NCI-H524 (cell line): ENCODE measurements around the gene TWNK.

ENCODE experiments used
- DNase-seq, 2 experiments: peaks; one replicate each; lab custom pipeline; 2025; lab: John Stamatoyannopoulos, UW

TWNK gene

DNA sequence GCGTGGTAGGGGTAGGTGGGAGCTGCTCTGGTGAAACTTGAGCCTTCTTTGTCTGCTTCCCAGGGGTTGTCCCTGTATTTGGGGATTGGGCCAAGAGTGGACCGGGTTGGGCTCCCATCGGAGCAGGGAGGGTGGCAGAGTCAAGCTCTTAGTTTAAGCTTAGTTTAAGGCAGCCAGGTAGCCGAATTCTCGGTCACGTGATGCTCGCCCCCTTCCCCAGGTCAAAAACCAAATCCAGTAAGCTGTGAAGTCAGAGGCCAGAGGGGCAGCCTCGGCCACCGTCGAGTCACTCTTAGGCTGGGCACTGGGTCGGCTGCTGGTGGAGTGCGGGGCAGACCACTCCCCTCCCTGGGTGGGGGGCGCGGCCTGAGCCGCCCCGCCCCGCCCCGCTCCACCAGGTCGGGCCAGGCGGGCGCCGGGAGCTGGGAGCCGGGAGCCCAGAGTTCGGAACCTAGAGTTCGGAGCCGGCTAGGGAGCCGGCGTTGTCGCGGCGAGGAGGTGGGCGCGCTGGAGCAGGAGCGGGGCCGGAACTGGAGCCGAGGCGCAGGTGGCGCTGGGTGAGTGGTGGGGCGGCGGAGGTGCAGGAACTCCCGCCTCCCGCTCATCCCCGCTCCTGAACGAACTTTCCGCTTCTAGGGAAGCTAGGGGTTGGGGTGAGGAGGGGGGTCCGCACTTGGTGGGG lies 9.5 kb downstream of the TWNK start:
- no peak for DNase-seq

DNA sequence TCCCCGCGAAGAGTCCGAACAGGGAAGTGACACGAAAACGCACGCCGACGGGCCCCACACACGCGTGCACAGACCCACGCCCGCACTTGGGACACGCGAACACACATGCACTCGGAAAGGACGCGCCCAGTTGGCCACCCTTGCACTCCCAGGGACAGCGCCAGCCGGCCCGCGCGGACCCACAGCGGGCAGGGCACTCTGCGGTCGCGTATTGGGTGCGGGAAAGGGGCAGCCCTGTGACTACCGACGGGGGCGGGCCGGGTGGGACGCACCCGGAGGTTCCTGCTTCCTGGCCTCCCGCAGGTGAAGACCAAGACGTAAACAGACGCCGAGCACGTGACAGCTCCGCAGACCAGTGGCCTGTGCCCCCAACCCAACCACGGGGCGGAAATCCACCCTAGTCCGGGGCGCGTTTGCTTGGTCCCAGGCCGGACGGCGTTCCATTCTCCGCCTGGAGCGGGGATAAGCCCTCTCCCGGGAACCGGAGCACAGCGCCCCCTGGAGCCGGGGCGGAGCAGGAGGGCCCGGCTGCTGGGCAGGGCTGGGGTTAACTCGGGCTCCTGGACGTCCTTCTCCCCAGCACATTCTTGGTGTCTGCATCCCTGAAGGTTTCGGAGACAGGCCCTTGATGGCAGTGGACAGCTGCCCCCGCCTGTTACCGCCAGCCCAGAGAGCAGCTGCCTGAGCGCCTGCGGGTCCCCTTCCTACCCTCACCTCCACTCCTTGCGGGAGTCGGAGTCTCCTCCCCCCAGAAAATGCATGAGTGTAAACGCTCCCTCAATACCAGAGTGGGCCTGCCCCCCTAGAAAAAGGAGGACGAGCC lies 10.2 kb downstream of the TWNK start:
- DNase-seq, result peak in 1 of 2 experiments; percentile 55

DNA sequence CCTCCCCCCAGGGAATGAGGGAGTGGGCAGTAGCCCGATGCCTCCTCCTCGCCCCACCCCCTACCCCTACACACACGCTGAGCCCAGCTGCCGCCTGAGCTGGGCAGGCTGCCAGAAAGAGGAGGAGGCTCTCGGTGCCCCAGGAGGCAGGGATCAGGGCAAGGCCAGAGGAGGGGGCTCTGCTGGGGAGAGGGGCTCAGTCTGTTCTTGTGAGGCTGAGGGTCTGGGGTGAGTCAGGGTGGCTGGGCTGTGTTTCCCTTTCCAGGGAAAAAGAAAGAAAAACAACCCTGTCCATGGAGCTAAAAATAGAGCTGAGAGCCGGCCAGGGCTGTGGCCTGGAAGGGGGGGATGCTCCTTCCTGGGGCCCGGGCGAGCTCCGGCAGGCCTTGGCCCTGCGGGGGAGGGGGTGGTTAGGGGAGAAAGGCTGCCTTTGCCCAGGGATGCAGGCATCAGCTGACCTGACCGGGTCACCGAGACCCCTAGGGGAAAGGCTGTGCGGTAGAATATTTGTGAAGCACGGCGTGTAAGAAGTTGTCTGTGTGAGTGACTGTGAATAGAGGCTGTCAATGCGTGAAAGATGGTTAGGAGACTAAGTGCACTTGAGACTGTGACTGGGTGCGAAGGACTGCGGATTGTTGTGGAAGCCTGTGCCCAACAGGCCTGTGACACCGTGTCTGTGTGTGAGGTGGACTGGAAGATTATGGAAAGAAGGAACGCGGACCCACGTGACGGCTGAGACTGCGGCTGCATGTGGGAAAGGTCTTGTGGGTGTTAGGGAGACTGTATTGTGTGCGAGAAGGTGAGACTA lies 11.0 kb downstream of the TWNK start:
- DNase-seq, result peak; percentile 53 to 83

DNA sequence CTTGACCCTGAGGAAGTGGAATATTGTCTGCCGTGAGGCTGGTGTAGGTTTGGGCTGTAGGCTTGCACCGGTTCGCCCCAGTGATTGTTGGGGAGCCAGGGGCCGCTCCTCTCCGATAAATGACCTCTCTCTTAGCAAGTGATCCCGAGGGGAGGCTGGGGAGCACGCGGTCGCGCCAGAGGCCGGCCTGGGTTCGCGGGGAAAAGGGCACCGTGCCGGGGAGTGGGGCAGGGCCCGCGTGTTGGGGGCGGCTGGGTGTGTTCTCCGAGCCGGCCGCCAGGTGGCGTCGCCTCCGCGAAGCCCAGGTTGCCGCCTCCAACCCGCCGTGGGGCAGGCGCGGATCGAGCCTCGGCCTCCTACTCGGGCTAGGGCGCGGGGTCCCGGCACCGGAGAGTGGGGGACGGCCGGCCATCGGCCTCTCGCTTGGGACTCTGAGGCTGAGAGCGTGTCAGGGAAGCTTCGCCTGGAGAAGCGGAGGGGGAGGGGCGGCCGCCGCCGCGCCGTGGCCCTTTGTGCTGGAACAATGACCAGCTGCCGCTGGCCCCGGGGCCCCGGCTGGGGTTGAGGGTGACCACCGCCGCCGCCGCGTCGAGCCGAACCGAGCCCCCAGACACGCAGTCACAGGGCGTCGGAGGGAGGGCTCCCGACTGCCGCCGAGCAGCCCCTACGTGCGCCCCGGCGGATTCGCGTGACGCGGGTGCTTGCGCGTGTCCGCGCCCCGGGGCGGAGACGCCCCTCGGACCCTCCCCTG lies 11.8 kb downstream of the TWNK start:
- peak in 1 of 2 experiments; percentile 12 for DNase-seq

DNA sequence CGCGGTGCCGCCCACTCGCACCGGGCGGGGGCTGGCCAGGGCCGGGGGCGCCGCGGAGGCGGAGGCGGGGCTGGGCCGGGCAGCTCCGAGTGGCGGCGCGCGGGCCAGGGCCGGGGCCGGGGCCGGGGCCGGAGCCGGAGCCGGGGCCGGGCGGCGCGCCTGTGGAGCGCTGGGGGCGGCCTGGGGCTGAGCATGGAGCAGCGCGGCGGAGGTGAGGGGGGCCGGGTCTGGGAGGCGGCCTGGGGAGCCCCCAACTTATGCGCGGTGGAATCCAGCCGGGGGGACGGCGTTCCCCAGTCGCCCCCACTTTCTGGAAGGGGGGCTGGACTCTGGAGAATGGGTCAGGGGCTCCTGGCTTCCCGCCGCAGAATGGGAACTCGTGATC lies 12.4 kb downstream of the TWNK start, which contains the start of gene LZTS2:
TSS of gene LZTS2 (plus strand) at position 67 of the 385 bp plus-strand sequence. CDS start 2,731 bp downstream, outside the sequence.
- DNase-seq, result no peak

DNA sequence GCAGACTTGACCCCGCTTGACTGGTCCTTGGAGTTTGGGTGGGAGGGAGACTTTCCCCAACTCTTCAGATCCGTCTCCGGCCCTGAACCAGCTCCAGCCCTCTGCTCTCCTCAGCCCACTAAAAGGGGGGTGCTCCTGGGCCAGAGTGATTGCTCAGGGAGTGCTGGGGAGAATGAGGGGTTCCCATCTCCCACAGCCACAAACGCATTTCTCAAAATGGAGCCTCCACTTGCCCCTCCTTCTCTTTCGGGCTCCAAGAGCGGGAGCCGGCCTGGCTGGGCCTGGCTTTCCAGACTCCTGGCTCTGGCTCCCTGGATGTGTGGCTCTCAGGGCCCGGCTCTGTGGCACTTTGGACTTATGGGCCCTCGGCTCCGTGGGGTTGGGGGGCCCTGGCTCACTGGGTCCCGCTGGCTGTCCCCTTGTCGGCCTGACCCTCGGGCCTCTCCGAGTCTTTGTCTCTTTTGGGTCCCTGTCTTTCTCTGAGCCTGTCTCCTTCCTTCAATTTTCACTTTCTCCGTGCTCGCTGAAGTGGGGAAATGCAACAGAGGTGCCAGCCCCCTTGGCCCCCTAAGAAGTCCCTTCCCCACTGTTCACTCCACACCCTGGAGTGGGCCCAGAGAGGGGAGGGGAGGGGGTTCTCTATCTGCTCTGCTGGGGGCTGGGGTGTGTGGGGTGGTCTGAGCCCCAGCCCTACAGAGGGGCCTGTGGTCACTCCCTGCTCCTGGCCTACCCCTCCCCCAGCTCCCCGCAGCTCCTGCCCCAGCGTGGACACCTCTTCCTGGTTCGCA lies 13.0 kb downstream of the TWNK start:
- no peak for DNase-seq

GRCh38 chr10:101000915-101001658 lies 13.7 kb downstream of the TWNK start:
- no peak for DNase-seq

DNA sequence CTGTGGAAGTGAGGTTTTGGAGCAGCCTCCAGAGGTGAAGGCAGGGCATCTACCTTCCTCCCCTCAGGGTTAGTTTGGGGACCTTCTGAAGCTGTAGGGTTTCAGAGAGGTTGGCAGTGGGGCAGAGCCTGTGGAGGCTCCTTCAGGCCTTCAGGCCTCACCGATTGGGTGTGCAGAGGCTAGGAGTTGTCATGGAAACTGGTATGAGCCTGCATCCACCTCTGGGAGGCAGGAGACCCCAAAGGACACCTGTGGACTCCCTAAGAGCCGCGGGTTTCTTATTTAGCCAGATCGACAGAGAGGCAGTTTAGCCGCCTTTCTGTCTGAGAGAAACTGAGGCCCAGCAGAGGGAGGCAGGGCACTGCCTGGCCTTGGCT lies 14.3 kb downstream of the TWNK start:
- no peak for DNase-seq

DNA sequence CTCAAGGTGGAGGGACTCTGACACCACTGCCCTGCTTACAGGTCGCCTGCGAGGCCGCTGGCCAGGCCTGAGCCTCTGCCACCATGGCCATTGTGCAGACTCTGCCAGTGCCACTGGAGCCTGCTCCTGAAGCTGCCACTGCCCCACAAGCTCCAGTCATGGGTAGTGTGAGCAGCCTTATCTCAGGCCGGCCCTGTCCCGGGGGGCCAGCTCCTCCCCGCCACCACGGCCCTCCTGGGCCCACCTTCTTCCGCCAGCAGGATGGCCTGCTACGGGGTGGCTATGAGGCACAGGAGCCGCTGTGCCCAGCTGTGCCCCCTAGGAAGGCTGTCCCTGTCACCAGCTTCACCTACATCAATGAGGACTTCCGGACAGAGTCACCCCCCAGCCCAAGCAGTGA lies 15.1 kb downstream of the TWNK start:
- DNase-seq, result no peak

DNA sequence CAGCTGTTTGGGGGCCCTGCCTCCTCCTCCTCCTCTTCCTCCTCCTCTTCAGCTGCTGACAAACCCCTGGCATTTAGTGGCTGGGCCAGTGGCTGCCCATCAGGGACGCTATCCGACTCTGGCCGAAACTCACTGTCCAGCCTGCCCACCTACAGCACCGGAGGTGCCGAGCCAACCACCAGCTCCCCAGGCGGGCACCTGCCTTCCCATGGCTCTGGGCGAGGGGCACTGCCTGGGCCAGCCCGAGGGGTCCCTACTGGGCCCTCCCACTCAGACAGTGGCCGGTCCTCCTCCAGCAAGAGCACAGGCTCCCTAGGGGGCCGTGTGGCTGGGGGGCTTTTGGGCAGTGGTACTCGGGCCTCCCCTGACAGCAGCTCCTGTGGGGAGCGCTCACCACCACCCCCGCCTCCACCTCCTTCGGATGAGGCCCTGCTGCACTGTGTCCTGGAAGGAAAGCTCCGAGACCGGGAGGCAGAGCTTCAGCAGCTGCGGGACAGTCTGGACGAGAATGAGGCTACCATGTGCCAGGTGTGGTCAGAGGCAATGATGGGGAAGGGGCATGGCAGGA lies 16.4 kb downstream of the TWNK start:
- DNase-seq, result no peak

GRCh38 chr10:101005361-101005760 lies 18.0 kb downstream of the TWNK start:
- DNase-seq, result no peak

DNA sequence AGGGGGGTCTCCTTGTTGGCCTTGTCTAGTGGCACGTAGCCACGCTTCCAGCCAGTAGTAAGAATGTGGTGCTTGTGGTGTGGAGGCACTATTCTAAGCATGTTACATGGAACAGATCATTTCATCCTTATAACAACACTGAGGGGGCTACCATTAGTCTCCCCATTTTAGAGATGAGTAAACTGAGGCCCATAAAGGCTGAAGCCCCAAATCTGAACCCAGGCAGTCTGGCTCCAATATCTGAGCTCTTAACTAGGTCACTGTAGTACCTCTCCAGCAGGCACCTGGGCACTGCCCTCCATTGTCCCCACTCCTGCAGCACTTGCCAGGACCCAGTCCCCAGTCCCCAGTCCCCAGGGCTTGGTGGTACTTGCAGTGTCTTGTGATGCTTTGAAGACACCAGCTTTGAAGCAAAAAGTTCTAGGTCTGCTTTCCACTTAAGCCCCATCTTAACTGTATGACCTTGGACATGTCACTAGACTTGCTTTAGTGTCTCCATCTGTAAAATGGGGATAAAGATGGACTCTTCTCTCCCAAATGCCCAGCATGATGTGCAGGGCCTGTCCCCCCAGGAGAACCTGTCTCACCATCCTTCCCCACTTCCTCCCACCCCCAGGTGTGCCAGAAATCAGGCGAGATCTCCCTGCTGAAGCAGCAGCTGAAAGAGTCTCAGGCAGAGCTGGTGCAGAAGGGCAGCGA lies 18.7 kb downstream of the TWNK start:
- no peak for DNase-seq

DNA sequence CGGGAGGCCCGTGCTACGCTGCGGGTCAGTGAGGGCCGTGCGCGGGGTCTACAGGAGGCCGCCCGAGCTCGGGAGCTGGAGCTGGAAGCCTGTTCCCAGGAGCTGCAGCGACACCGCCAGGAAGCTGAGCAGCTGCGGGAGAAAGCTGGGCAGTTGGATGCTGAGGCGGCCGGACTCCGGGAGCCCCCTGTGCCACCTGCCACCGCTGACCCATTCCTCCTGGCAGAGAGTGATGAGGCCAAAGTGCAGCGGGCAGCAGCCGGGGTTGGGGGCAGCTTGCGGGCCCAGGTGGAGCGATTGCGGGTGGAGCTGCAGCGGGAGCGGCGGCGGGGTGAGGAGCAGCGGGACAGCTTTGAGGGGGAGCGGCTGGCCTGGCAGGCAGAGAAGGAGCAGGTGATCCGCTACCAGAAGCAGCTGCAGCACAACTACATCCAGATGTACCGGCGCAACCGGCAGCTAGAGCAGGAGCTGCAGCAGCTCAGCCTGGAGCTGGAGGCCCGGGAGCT lies 19.3 kb downstream of the TWNK start:
- DNase-seq, result no peak

DNA sequence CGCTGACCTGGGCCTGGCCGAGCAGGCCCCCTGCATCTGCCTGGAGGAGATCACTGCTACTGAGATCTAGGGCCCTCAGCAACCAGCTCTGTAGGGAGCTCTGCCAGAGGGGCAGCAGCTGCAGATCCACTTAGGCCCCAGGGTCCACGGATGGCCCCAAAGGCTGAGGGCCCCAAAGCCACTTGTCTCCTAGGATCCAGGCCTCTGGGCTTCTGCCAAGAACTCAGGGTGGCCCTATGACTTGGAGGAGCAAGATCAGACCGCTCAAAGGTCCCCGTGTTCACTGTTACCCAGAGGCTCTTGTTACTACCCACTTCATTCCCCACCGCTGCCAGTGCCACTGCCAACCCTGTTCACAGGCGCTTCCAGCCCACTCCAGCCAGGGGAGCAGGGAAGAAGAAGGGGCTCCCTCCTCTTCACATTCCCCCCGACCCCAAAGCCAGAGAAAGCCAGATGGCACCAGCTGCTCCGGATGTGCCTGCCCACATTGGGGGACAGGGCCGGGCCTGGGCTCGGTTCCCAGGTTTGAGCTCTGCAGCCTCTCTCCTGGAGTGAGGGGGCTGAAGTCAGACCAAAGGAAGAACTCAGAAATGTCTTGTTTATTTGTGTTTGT lies 19.9 kb downstream of the TWNK start:
- DNase-seq, result peak in 1 of 2 experiments; percentile 25

DNA sequence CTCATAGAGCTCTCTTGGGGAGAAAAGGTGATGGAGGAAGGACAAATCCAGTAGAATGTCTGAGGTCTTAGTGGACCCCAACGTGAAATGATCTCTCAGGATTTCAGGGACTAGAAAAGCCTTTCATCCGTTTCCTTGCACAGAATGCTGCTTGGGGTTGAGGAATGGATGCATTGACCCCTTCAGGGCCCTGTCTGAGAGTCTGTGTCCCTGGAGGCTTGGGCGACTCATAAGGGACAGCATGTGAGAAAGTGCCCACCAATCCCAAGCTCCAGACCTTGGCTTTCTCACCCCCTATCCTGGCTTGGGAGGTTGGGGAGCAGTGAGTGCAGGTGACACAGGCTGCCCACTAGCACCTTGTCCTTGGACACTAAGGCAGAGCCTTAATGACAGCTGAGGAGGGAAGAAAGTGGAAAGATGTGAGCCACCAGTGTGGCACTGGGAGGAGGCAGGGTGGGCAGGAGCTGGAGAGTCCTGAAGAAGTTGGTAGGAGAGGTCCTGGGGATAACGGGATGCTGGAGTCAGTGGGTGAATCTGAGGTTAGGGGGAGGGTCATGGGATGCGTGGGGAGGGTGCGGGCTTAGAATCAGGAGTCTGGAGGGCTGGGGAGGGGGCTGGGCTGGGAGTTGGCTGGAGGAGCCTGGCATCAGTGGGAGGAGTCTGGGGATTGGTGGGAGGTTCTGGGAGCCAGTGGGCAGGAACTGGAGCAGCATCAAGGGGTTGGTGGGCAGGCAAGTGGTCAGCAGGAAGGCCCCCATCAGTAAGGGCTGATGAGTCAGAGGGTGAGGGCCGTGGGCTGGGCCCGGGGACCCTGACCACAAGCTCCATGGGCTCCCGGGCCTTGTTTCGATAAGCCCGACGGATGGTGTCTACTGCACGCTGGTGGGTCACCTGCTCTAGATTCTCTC lies 20.8 kb downstream of the TWNK start:
- no peak for DNase-seq

DNA sequence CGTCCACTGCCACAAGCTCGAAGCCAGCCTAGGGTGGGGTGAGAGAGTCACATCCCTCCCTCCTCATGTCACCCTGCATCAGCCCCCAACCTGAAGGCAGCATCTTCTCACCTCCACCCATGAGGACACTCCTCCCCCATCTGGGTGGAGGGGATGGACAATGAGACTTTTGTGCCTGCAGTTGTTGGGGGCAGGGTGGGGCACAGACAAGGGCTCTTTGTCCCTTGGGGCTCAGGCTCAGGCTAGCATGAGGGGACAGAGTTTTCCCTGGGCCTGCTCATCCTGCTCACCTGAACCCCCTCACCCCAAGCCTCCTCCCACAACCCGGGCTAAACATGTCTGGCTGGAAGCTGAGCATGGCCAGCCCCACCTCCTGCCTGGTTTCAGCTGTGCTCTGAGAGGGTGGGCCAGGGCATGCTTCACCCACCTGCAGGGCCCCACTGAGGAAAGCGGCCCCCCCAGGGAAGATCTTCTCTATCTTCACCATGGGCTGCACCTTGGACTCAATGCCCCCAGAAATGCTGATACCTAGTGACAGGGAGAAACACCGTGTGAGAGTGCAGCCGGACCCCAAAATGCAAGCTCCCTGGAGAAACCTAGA lies 21.6 kb downstream of the TWNK start:
- DNase-seq, result no peak

GRCh38 chr10:101010329-101010728 lies 23.0 kb downstream of the TWNK start:
- DNase-seq, result no peak
